ENCODE results near the gene CDH16. TPM values are rescaled to one million over a fixed set of nuclear protein-coding genes. Genes with fewer than 3 reads are reported as not detected.

CDH16 gene
- total RNA-seq, 1 donor from 2014 or later = 0.35 TPM

Other genes starting within 250 kb of the CDH16 start
- gene CMTM4, start 222.1 kb downstream of the CDH16 start, total RNA-seq = 10.4 TPM
- gene DYNC1LI2, start 167.3 kb downstream of the CDH16 start, total RNA-seq = 123 TPM
- not detected for gene TERB1, start 117.3 kb downstream of the CDH16 start, total RNA-seq
- 31.1 TPM for gene NAE1, start 87.9 kb downstream of the CDH16 start, total RNA-seq
- gene CA7, start 74.5 kb downstream of the CDH16 start, total RNA-seq = not detected
- gene PDP2, start 38.4 kb downstream of the CDH16 start, total RNA-seq = 2.7 TPM
- gene RRAD, start 6.7 kb upstream of the CDH16 start, total RNA-seq = 245 TPM
- 118 TPM for gene CIAO2B, start 15.5 kb upstream of the CDH16 start, total RNA-seq
- 64.0 TPM for gene CES2, start 16.6 kb upstream of the CDH16 start, total RNA-seq
- 0.62 TPM for gene CES3, start 42.4 kb upstream of the CDH16 start, total RNA-seq
- 11.9 TPM for gene CES4A, start 69.7 kb upstream of the CDH16 start, total RNA-seq
- gene CBFB, start 110.3 kb upstream of the CDH16 start, total RNA-seq = 33.7 TPM
- 8.8 TPM for gene PHAF1, start 191.1 kb upstream of the CDH16 start, total RNA-seq
- gene B3GNT9, start 232.1 kb upstream of the CDH16 start, total RNA-seq = 12.4 TPM
- gene TRADD, start 241.0 kb upstream of the CDH16 start, total RNA-seq = 11.0 TPM
- gene FBXL8, start 241.1 kb upstream of the CDH16 start, total RNA-seq = 9.5 TPM
- gene HSF4, start 245.9 kb upstream of the CDH16 start, total RNA-seq = 49.1 TPM